Stomach (tissue), 9 donors: ENCODE data around the gene SUSD5. TPM values are rescaled to one million over a fixed set of nuclear protein-coding genes. Genes with fewer than 3 reads are reported as not detected.

Source experiments
- DNase-seq, 2 donors: peaks; one replicate each; pipeline versions ENCODE4 v3.0.0 to v3.0.0-alpha.2; 2013 to 2019
- H3K27ac ChIP-seq, 5 donors: fragments of 200-600 bp in 4 of 5; sonication (generic) in 4 of 5; one replicate each; pipeline ENCODE4 v1.5.1; 2013 to 2019; ENCODE audit warnings: mild to moderate bottlenecking in 1 of 5, moderate library complexity in 1 of 5
- H3K27me3 ChIP-seq, 3 donors: fragments of 200-600 bp; sonication (generic); one replicate each; pipeline ENCODE4 v1.5.1; 2017 to 2019; ENCODE audit warnings: mixed run types in 1 of 3
- H3K36me3 ChIP-seq, 4 donors: fragments of 200-600 bp; sonication (generic); 1 replicate in 3 of 4; 2 replicates in 1 of 4; pipeline ENCODE4 v1.5.1; 2016 to 2019
- H3K4me1 ChIP-seq, 4 donors: fragments of 200-600 bp; sonication (generic); one replicate each; pipeline ENCODE4 v1.5.1; 2016 to 2019
- H3K4me3 ChIP-seq, 4 donors: fragments of 200-600 bp; sonication (generic) in 3 of 4; one replicate each; pipeline ENCODE4 v1.5.1; 2016 to 2019; ENCODE audit warnings: mild to moderate bottlenecking in 1 of 4
- H3K9me3 ChIP-seq, 4 donors: fragments of 200-600 bp; sonication (generic); one replicate each; pipeline ENCODE4 v1.5.1; 2016 to 2019
- EP300 ChIP-seq: sonication (generic); formaldehyde crosslinking; IDR thresholded peaks from one replicate; pipeline ENCODE4 v1.6.1; 2017; ENCODE audit warnings: antibody characterized with exemption
- POLR2A ChIP-seq, 4 donors: fragments of 450-650 bp; IDR thresholded peaks; one replicate each; pipeline ENCODE4 v1.6.1; 2016; ENCODE audit warnings: antibody characterized with exemption in 4 of 4, control low read depth in 2 of 4, mild to moderate bottlenecking in 1 of 4, moderate library complexity in 1 of 4
- POLR2AphosphoS5 ChIP-seq, 3 donors: sonication (generic); formaldehyde crosslinking; IDR thresholded peaks; one replicate each; pipeline ENCODE4 v1.6.1; 2016; ENCODE audit warnings: antibody characterized with exemption in 3 of 3
- WGBS, 5 donors: extraction: QIAGEN DNeasy Blood & Tissue Kit in 3 of 5; methylation state at CpG; one replicate each; pipeline versions ENCODE4 v1.1.5 to v1.1.7; 2013 to 2018; 5-methylcytosine and 5-hydroxymethylcytosine counted together
- intact Hi-C: fragments of 100-400 bp; cut with DNase I; formaldehyde crosslinking; loops from one replicate; pipeline ENCODE4 v1.15.1; 2023; ENCODE audit warnings: low total_unique reads
- polyA plus RNA-seq, 3 donors: library from polyadenylated mRNA; stranded (reverse); fragments of 200-250 nt; gene quantifications; one replicate each; pipeline ENCODE4 v1.2.3, GENCODE V29; 2013
- small RNA-seq, 4 donors: library from RNA; depleted of rRNA; stranded (forward); fragments of <200 nt; gene quantifications; one replicate each; pipeline ENCODE3, GENCODE V24; 2016
- total RNA-seq, 5 donors: library from RNA; depleted of rRNA; stranded (reverse); fragments of >200 nt; gene quantifications; one replicate each; pipeline versions ENCODE4 v1.1.0 to v1.2.3, GENCODE V29; 2014 to 2016
- TF ChIP-seq, protein P1 (sequence below), 7 experiments: fragments of 450-650 bp in 4 of 7; fragments of 200-600 bp in 3 of 7; sonication (generic) in 3 of 7; IDR thresholded peaks; one replicate each; pipeline ENCODE4 v1.5.1; 2016 to 2019; ENCODE audit warnings: antibody characterized with exemption in 7 of 7, control low read depth in 2 of 7, mild to moderate bottlenecking in 1 of 7
- donor health status: healthy with polysubstance abuse.
- donor health status: Bipolar disorder and iron deficiency.
- donor health status: healthy.

Gene SUSD5
- total and polyA plus RNA-seq, 8 donors = 0.25 to 4.6 (median 0.58) TPM; not detected in 3

DNA sequence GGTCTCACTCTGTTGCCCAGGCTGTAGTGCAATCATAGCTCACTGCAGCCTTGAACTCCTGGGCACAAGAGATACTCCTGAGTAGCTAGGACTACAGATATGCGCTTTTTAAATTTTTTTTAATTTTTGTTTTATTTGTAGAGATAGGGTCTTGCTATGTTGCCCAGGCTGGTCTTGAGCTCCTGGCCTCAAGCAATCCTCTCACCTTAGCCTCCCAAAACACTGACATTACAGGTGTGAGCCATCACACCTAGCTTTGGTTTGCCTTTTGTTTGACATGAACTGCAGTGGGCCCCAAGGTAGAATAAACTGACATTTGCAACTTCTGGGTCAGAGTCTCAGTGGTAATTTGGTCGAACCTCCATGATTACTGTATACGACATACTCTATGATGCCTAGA is 113.8 kb downstream of the SUSD5 start:
- Histone ChIP-seq H3K9me3 (no peaks in the 10 kb centered on the region), H3K4me3 (no peak overlapping the region), H3K27ac (no peak overlapping the region), H3K4me1 (no peaks in the 10 kb centered on the region), H3K27me3 (no peaks in the 10 kb centered on the region), H3K36me3 (no peaks in the 10 kb centered on the region)
- no peak for DNase-seq
- TF ChIP-seq POLR2AphosphoS5 (IDR thresholded peaks at IDR 0.05) = no peak
- no peak for TF ChIP-seq EP300
- TF ChIP-seq, protein P1, sequence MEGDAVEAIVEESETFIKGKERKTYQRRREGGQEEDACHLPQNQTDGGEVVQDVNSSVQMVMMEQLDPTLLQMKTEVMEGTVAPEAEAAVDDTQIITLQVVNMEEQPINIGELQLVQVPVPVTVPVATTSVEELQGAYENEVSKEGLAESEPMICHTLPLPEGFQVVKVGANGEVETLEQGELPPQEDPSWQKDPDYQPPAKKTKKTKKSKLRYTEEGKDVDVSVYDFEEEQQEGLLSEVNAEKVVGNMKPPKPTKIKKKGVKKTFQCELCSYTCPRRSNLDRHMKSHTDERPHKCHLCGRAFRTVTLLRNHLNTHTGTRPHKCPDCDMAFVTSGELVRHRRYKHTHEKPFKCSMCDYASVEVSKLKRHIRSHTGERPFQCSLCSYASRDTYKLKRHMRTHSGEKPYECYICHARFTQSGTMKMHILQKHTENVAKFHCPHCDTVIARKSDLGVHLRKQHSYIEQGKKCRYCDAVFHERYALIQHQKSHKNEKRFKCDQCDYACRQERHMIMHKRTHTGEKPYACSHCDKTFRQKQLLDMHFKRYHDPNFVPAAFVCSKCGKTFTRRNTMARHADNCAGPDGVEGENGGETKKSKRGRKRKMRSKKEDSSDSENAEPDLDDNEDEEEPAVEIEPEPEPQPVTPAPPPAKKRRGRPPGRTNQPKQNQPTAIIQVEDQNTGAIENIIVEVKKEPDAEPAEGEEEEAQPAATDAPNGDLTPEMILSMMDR (IDR thresholded peaks at IDR 0.05) = no peak
- TF ChIP-seq POLR2A (IDR thresholded peaks at IDR 0.05) = no peak
- WGBS, 5 donors = 81 to 91% (median 86%) methylated on average over 3 of the region's 3 CpGs
- intact Hi-C loops = no loop called here

DNA sequence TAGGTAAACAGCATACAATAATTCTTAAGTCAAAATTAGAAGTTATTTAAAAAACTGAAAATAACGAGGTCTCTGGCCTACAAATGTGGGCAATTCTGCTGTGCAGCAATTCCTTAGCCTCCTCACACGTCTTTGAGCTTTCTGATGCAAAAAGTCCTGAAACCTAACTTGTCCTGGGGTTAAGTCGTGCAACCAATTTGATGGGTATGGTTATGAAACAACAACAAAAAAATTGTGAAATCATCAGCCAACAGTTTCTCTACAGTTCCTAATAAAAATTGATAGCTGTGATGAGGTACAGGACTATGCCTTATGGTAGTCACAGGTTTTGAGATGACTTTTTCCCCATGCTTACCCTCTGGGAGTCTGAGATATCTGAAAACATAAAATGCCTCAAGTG is 115.1 kb downstream of the SUSD5 start:
- H3K36me3 ChIP-seq = no peaks in the 10 kb centered on the region
- WGBS, 5 donors = 77 to 92% (median 89%) methylated on average over 3 of the region's 3 CpGs
- no peak for DNase-seq
- no peak overlapping the region for H3K4me3 ChIP-seq
- no peak overlapping the region for H3K27ac ChIP-seq
- TF ChIP-seq, protein P1 (IDR thresholded peaks at IDR 0.05) = no peak
- TF ChIP-seq POLR2A (IDR thresholded peaks at IDR 0.05) = no peak
- TF ChIP-seq EP300 = no peak
- no peak for TF ChIP-seq POLR2AphosphoS5 (IDR thresholded peaks at IDR 0.05)
- intact Hi-C loops = no loop called here
- H3K27me3 ChIP-seq = no peaks in the 10 kb centered on the region
- H3K9me3 ChIP-seq = no peaks in the 10 kb centered on the region
- H3K4me1 ChIP-seq = no peaks in the 10 kb centered on the region

DNA sequence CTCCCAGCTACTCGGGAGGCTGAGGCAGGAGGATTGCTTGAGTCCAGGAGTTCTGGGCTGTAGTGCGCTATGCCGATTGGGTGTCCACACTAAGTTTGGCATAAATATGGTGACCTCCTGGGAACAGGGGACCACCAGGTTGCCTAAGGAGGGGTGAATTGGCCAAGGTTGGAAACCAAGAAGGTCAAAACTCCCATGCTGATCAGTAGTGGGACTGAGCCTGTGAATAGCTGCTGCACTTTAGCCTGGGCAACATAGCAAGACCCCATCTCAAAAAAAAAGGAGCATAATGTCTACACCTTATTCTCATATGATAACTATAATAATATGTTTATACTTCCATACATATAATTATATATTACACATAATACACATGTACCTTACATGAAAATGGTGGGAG is 115.6 kb downstream of the SUSD5 start:
- no peak overlapping the region for H3K4me3 ChIP-seq

DNA sequence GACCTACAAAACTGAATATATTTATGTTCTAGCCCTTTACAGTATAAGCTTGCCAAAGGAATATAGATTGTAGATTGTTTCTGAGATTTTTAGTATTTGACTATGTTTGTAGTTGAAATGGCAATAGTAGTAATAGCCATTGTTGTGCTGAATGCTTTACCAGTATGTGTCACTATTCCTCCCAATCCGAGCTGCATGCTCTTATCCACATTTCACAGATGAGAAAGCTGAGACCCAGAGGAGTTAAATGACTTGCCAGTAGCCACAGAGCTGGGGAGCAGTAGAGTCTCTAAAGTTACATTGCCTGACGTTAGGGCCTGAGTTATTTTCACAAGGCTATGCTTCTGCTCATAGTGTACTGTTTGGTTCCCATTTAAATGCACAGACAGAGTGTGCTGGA is 118.4 kb downstream of the SUSD5 start:
- DNase-seq = no peak
- H3K27ac ChIP-seq = no peak overlapping the region
- peaks cover 14 to 18% (median 16%) of the 10 kb centered on the region in 4 donors for H3K4me1 ChIP-seq
- no peaks in the 10 kb centered on the region for H3K36me3 ChIP-seq
- H3K4me3 ChIP-seq = no peak overlapping the region
- no peaks in the 10 kb centered on the region for H3K27me3 ChIP-seq
- intact Hi-C loops = no loop called here
- TF ChIP-seq, protein P1 (IDR thresholded peaks at IDR 0.05) = no peak
- no peak for TF ChIP-seq POLR2AphosphoS5 (IDR thresholded peaks at IDR 0.05)
- no peak for TF ChIP-seq POLR2A (IDR thresholded peaks at IDR 0.05)
- no peak for TF ChIP-seq EP300
- H3K9me3 ChIP-seq = no peaks in the 10 kb centered on the region
- 52 to 74% (median 59%) methylated on average over 2 of the region's 2 CpGs for WGBS, 5 donors

More for the DNA sequence above, 115.6 kb downstream of the SUSD5 start:
- Histone ChIP-seq H3K27ac (no peak overlapping the region), H3K9me3 (no peaks in the 10 kb centered on the region), H3K27me3 (no peaks in the 10 kb centered on the region), H3K36me3 (no peaks in the 10 kb centered on the region), H3K4me1 (peaks cover 0 to 2% (median under 1%) of the 10 kb centered on the region in 4 donors)
- 91 to 100% (median 98%) methylated on average over 3 of the region's 3 CpGs for WGBS, 5 donors
- intact Hi-C loops = no loop called here
- DNase-seq = no peak
- TF ChIP-seq, protein P1 (IDR thresholded peaks at IDR 0.05) = no peak
- no peak for TF ChIP-seq POLR2A (IDR thresholded peaks at IDR 0.05)
- no peak for TF ChIP-seq POLR2AphosphoS5 (IDR thresholded peaks at IDR 0.05)
- TF ChIP-seq EP300 = no peak

Small RNA genes within 50 kb of the gene (small RNA-seq; reads per million reads assigned to genes)
- gene AC123900.1 (0 reads per million in 4 donors), gene RN7SL296P (0 reads per million in 4 donors)

Other genes with a start within 250 kb of the SUSD5 start
- 10 to 100 TPM; 13.0 to 76.5 (median 49.0) TPM for gene GLB1, start 121.7 kb downstream of the SUSD5 start, total RNA-seq
- 10 to 100 TPM; 11.2 to 21.5 (median 13.6) TPM for gene GLB1, start 121.7 kb downstream of the SUSD5 start, polyA plus RNA-seq
- gene TMPPE, start 121.7 kb downstream of the SUSD5 start, total RNA-seq = 10 to 100 TPM in 3 of 5 donors, 1 to 10 TPM in 2; 1.2 to 17.4 (median 11.0) TPM
- under 1 TPM; 0.15 to 0.75 (median 0.15) TPM for gene TMPPE, start 121.7 kb downstream of the SUSD5 start, polyA plus RNA-seq
- 100 to 1,000 TPM in 3 of 5 donors, 10 to 100 TPM in 2; 65.8 to 284 (median 106) TPM for gene CRTAP, start 104.8 kb downstream of the SUSD5 start, total RNA-seq
- 100 to 1,000 TPM in 1 of 3 donors, 10 to 100 TPM in 2; 65.2 to 165 (median 75.8) TPM for gene CRTAP, start 104.8 kb downstream of the SUSD5 start, polyA plus RNA-seq
- gene FBXL2, start 58.6 kb upstream of the SUSD5 start, total RNA-seq = 10 to 100 TPM in 3 of 5 donors, 1 to 10 TPM in 1, not detected in 1; 9.4 to 62.4 (median 30.2) TPM
- 1 to 10 TPM in 2 of 3 donors, under 1 TPM in 1; 0.46 to 1.9 (median 1.1) TPM for gene FBXL2, start 58.6 kb upstream of the SUSD5 start, polyA plus RNA-seq
- 100 to 1,000 TPM in 2 of 5 donors, 10 to 100 TPM in 3; 55.2 to 150 (median 88.8) TPM for gene UBP1, start 221.6 kb upstream of the SUSD5 start, total RNA-seq
- gene UBP1, start 221.6 kb upstream of the SUSD5 start, polyA plus RNA-seq = 10 to 100 TPM; 21.0 to 32.6 (median 29.0) TPM